GM19324 (cell line): ENCODE data around the gene SPATA21.
"Not testable (repeated sequence)": the region's sequence is repeated elsewhere in the genome, so short reads cannot be mapped to it uniquely, and the experiment has no call there.

Source experiments
- ATAC-seq: cut with Tn5 transposase; IDR thresholded peaks from one replicate; pipeline ENCODE4 v1.9.1; 2021; ENCODE audit warnings: mild to moderate bottlenecking, moderate library complexity; ENCODE audit not compliant: unreplicated experiment, low FRiP score

SPATA21 gene

GRCh38 chr1:16436946-16437474, at the start of gene SPATA21:
Gene SPATA21 (minus strand): TSS chr1:16437424. CDS start chr1:16431371, 6,053 bp downstream.
- no peak for ATAC-seq

- not testable (repeated sequence) for ATAC-seq
These were observed 49.8 kb upstream of the SPATA21 start for GRCh38 chr1:16487011-16487410.

GRCh38 chr1:16486316-16486715, 49.1 kb upstream of the SPATA21 start:
- ATAC-seq: not testable (repeated sequence)

- ATAC-seq: no peak
These were observed 47.7 kb upstream of the SPATA21 start for GRCh38 chr1:16484931-16485330.

- ATAC-seq: no peak
These were observed 47.2 kb upstream of the SPATA21 start for GRCh38 chr1:16484501-16484835.

GRCh38 chr1:16483639-16484500, 46.6 kb upstream of the SPATA21 start:
- ATAC-seq: not testable (repeated sequence)

GRCh38 chr1:16483146-16483545, 45.9 kb upstream of the SPATA21 start:
- ATAC-seq: not testable (repeated sequence)

- no peak for ATAC-seq
These were observed 40.9 kb upstream of the SPATA21 start for GRCh38 chr1:16478091-16478490.

- not testable (repeated sequence) for ATAC-seq
These were observed 38.8 kb upstream of the SPATA21 start for GRCh38 chr1:16475771-16476770.

GRCh38 chr1:16474891-16475290, 37.7 kb upstream of the SPATA21 start:
- ATAC-seq: not testable (repeated sequence)

- ATAC-seq: no peak
These were observed 37.1 kb upstream of the SPATA21 start for GRCh38 chr1:16474166-16474800.

- ATAC-seq: no peak
These were observed 31.3 kb upstream of the SPATA21 start for GRCh38 chr1:16468558-16468957.

GRCh38 chr1:16464917-16465625, 27.8 kb upstream of the SPATA21 start:
- no peak for ATAC-seq

GRCh38 chr1:16462773-16463330, 25.6 kb upstream of the SPATA21 start:
- ATAC-seq: no peak

- no peak for ATAC-seq
These were observed 24.5 kb upstream of the SPATA21 start for GRCh38 chr1:16461681-16462080.

- ATAC-seq: no peak
These were observed 22.2 kb upstream of the SPATA21 start for GRCh38 chr1:16459352-16459925.

GRCh38 chr1:16458831-16459230, 21.6 kb upstream of the SPATA21 start:
- no peak for ATAC-seq

- not testable (repeated sequence) for ATAC-seq
These were observed 18.9 kb upstream of the SPATA21 start for GRCh38 chr1:16456151-16456550.

- ATAC-seq: not testable (repeated sequence)
These were observed 17.7 kb upstream of the SPATA21 start for GRCh38 chr1:16454909-16455308.
